GM18868 (cell line): Measurements from ENCODE around the gene ACTRT2.

Experiments used
- ATAC-seq: cut with Tn5 transposase; IDR thresholded peaks from one replicate; pipeline ENCODE4 v1.9.1; 2021; ENCODE audit warnings: mild to moderate bottlenecking, moderate library complexity; ENCODE audit not compliant: unreplicated experiment

The ACTRT2 gene

DNA sequence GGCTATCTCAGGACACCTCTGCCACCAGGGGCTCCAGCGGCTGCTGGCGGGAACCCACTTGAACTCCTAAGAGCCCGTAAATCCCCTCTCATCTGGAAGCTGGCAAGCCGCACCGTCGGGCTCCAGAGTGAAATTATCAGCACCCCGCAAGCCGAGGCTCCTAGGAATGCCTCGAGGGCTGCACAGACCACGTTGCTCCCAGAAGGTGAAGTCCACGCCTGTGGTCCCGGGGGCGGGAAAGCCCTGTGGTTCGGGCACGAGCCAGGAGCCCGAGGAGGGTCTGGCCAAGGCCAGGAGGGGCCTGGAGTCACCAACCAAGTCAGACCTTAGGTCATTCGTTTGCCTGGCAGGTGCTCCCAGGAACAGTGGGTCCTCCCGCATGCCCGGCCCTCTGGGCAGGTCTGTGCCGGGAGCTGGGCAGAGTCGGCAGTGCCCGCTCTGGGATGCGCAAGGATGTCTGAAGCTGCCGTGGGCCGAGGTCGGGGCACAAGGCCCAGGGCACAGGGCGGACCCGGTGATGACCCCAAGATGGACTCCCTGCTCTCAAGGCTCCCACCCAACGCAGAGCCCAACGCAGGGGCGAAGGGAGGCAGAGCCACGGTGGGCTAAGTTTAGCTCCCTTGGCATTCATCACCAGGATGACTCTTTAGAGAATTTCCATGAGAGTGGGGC lies 8.9 kb downstream of the ACTRT2 start:
- no peak for ATAC-seq

DNA sequence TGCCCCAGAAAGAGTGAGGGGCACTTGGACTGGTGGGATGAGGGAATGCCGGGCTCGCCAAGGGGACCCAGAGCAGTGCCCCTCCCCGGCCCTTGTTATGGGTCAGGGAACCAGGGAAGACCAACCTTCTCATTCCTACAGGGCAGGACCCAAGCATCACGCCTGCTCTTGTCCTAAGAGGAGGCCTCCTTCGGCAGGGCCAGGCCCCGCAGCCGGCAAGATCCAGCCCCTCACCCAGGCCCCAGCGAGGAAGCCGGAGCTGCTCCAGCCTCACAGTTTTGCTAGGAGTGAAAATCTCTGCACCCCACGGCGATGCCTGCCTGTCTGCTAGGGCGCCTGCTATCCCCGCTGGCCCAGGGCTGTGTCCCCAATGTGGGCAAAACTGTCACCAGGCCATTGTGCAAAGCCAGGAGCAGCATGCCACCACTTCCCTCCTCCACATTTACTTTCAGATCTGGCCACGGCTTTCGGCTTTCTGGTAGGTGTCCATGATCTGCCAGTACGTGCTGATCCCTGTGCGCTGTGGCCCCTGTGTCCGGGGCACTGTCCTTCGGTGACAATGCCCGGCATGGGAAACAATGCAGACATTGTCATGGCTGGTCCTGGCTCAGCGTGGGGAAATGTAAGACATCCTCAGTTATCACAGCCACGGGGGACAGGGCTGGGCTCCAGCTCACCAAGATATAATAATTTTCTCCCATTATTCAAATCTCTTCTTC lies 9.6 kb downstream of the ACTRT2 start:
- ATAC-seq = no peak

DNA sequence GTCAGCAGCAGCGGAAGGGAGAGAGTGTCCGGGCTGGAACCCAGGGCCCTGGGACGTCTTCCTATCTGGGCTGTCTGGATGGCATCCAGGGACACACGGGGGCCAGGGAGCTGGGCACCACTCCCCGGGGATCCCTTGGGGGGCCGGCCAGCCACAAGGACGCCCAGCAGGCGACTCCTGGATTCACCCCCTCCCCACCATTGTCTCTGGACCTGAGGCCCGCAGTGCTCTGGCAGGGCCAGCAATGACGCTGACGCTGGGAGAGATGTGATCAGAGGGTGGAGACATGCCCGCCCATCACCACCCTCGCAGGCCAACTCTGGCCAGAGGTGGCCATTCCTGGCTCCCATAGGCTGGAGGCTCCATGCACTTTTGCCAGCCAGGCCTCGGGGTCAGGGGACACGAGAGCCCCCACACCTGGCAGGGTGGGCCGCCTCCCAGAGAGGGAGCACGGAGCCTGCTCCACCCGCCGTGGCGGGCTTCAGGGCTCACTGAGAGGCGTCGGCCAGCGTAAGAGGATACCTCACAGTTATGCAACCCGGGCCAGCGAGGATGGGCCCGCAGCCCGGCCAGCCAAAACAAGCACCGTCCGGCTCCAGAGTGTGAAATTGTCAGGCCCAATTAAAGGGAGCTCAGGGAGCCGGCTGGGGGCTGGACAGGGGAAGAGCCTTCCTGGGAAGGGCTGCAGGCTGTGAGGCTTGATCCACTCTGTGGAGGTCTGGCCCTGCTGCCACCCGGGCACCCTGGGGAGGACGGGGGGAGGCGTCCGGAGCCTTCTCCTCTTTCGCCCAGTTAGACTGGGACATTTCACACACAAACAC lies 10.3 kb downstream of the ACTRT2 start:
- no peak for ATAC-seq

DNA sequence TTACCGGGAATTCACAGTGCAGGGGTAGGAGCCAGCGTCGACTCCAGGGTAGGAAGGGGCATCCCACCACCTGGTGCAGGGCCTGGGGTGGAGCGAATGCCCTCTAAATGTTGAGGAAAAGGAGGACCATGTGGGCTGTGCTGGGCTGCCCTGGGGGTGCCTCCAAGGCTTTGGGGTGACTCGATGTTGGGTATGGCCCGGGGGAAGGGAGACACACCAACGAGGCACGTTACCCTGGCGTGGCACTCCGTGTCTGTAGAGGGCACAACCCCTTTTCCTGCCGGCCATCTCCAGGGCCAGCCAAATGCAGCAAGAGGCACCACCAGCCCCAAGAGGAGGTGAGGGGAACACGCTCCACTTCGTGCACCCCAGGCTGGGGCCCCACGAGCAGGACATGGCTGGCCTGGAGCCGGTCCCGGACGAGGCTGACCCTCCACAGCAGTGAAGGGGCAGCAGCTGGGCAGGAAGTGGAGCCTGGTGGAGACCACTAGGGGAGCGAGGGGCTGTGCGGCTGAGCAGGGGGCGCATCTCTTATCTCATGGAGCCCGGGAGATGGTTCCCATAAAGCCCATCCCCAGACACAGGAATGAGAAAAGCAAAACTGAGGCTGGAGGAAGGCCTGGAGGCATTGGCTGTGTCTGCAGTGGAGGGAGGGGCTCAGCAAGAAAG lies 11.2 kb downstream of the ACTRT2 start:
- ATAC-seq = no peak

GRCh38 chr1:3033040-3033789 lies 11.9 kb downstream of the ACTRT2 start:
- no peak for ATAC-seq

DNA sequence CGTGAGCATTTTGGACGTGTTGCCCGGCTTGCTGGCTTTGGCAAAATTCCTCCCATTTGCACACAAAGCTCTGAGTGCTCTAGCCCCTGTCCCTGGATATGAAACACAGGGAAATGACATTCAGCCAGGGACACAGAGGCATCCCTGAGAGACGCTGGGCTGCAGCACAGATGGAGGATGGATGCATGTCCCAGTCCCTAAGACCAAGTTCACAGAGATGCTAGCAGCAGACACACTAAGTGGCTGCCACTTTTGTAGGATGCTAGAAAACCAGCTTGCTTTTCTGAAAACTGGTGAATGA lies 12.5 kb downstream of the ACTRT2 start:
- ATAC-seq = no peak

DNA sequence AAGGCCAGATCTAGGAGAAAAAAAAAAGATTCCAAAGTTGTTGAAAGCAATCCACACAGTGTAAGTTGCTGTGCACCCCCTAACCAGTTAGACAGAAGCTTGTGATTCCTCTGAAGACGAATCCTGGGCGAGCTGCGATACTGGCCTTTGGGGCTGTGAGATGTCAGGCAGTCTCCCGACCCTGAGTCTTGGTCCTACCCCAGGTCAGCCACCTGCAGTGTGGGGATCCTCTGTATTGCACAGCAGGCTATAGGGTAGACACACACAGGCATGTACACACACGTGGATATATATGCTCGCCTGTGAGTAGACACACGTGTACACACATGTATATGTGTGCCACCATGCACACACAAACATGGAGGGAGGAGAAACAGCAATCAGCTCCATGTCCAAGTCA lies 12.9 kb downstream of the ACTRT2 start:
- ATAC-seq = no peak

DNA sequence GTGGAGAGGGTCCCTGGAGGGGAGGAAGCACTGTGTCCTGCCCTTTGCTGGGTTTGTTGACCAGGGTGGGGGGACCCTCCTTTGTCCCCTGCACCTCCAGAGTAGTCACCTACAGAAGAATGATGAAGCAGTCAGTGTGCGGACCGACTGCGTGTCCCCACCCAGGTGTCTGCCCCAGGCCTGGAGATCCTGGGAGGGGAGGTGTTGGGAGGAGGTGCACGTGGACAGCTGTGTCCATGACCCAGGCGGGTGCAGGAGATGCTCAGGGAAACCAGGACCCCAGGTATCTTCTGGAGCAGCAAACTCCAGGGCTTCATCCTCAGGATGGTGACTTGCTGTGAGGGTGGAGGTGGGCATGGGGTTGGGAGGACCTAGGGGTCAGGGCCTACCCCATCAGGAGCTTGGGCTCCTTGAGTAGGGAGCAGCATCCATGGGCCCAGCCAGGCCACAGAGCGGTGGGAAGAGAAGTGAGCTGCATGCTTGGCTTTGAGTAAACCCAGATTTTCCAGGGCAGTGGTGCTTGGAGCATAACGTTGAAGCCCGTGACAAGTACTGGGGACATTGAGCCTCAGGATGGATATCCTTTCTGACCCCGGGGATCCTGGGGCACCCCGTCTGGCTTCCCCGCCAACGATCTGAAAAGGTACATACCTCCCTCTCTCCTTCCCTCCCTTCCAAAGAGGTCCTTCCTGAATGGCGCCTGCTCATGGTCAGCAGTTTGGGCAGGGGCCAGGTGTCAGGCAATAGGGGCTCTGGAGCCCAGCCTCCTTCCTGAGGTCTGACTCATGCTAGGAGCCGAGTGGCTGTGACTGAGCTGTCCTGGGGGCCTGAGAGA lies 13.7 kb downstream of the ACTRT2 start:
- ATAC-seq = no peak

DNA sequence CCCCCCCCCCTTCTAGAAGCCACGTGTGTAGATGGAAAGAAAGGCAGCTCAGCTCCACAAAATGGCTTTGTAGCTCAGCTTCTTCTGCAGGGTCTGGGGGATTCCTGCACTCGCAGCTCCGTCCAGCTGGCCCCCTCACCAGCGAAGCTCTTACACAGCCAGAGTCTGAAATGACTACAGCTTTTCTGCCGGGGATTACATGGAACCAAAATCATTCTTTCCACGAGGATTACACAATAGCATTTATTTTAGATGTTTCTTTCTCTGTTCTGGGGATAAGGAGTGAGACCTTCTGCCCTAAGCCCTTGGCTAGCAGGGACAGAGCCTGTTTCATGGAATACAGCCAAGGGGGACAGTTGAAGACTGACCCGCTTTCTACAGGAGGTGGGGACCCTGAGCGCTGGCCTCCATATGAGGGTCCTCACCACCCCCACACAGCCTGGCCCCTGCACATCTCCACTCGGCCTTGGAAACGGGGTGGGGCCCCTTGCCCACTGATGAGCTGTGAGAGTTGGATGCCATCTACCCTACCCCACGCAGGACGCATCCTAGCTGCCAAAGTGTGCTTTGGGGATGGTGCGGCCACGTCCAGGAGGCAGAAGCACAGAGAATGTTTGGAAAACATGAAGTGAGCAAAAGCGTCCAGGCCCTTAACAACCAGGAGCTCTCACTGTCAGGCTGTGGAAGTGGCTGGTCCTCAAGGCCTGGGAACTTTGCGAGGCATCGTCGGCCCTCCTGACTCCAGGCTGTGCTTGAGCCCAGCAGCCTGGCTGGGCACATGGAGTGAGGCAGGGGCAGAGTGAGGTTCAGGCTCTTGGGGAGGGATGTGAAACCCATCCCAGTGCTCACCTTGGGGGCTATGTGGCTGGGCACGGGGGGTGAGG lies 14.5 kb downstream of the ACTRT2 start:
- ATAC-seq = no peak

- ATAC-seq = no peak
Measured at GRCh38 chr1:3036447-3037280, 15.4 kb downstream of the ACTRT2 start.

DNA sequence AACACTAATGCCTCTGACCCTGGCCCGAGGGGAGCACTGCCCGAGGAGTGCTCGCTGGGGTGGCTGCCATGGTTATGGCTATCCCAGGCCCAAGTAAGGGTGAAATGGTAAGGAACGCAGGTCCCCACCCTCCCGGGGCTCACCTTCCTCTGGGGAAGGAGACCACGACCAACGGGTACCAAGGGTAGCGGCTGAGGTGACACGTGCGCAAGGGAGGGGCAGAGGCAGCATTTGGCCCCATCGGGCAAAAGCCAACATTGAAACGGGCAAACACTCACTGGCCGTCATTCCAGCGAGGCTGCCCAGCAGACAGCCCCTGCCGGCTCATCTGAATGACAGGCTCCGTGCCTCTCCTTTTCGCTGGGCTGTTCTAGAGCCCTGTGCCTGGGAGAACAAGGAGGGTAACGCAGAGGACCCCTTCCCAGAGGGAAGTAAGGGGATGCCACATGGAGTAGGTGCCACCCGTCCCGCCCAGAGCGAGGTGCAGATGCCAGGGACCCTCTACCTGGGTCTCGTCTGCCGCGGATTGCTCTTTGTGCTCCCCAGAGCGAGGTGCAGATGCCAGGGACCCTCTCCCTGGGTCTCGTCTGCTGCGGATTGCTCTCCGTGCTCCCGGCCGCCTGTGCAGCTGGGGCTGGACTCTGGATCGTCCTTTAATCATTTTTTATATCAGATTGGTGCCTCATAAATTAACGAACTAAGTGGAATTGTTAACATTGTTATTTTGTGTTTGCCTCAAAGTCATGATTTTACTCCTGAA lies 16.2 kb downstream of the ACTRT2 start:
- no peak for ATAC-seq

DNA sequence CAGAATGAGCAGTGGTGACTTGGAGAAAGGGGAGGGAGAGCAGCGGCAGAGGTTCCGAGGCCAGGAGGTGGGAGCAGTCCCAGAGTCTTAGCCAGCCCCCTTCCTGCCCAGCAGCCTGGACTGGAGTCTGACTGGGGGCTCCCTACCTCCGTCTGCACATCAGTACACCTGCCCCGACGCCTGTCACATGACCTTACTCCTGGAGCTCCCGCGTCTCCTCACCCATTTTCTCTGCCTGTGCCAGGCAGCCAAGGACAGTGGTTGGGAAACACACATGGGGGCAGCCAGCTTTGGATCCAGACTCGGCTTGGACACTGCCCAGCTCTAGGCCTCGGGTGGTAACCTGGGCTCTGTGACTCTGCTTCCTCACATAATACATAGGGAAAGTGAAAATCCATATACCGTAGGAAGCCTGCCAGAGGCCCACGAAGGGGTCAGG lies 16.9 kb downstream of the ACTRT2 start:
- ATAC-seq = no peak

GRCh38 chr1:3038571-3039181 lies 17.4 kb downstream of the ACTRT2 start:
- ATAC-seq = no peak

DNA sequence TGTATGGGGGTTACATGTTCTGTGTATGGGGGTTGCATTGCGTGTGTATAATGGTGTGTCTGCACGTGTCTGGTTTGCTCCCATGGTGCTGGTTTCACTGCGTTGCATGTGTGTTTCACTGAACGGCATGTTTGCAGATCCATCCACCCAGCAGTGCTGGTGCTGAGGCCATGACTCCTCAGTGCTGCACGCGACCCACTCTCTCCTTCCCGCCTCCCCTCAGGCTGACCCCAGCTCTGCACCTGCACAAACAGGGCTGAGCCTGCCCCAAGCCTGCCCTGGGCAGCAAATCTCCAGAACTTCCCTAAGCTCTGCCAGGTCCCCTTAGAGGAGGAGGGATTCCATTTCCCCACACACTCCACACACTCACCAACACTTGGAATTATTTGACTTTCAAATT lies 18.7 kb downstream of the ACTRT2 start:
- no peak for ATAC-seq

DNA sequence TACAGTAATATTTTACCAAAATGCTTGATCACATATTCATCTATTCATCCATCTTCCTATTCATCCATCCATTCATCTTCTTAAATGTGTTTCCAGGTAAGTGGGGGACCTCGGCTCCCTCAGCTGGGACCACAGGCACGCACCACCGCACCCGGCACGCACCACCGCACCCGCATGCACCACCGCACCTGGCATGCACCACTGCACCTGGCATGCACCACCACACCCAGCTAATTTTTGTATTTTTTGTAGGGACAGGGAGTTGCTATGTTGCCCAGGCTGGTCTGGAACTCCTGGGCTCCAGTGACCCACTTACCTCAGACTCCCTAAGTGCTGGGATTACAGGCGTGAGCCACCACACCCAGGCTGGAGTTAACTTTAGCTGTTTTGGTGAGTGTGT lies 21.2 kb downstream of the ACTRT2 start:
- ATAC-seq = no peak

DNA sequence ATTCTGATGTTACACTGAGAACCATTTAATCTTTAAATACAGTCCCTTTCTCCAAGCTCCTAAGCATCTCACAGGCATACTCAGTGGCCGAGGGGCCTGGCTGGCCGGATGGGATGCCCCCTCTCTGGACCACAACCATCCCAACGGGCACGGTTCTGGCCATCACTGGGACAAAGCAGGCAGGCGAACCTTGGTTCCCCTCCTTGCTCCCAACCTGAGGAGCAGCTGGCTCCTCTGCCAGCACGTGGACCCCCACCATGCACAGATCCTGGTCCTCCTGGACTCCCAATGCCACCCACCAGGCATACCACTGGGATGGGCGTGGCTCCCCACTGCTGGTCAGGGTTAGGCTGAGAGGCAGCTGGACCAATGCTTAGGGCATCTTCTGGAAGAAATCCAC lies 27.9 kb downstream of the ACTRT2 start:
- ATAC-seq = no peak

DNA sequence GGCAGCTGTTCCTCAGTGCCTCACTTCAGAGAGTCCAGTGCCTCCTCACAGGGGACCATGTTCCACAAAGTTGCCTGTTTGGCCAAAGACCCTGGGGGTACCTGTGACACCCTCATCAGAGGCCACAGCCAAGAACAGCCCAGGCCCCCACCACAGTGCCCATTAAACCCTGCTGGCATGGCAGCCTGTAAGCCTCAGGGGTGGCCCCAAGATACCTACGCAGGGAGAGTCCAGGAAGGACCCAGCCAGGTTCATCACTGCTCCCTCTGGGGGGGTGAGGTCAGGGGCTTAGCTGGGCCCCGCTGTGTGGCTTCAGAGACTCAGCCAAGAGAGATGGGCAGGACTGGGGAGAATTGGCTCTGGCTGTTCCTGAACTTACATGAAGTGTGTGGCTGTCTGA lies 28.6 kb downstream of the ACTRT2 start:
- ATAC-seq = no peak
